NCI-H1436 treated with DMSO at 0.1 percent for 48 hours (cell line): ENCODE data around the gene DDX31.

Experiments
- DNase-seq: peaks from one replicate; lab custom pipeline; 2025; lab: John Stamatoyannopoulos, UW

Gene DDX31

GRCh38 chr9:132673355-132673754 lies 3.6 kb upstream of the DDX31 start:
- DNase-seq: no peak

GRCh38 chr9:132672413-132672690 lies 2.6 kb upstream of the DDX31 start:
- no peak for DNase-seq

GRCh38 chr9:132671620-132672412 lies 2.0 kb upstream of the DDX31 start:
- DNase-seq: no peak

- DNase-seq: no peak
Measured at GRCh38 chr9:132670457-132671391, 941 bp upstream of the DDX31 start, which contains the start of gene GTF3C4. TSS of gene GTF3C4 (plus strand) at chr9:132670464. CDS start at chr9:132670599, 135 bp downstream.

DNA sequence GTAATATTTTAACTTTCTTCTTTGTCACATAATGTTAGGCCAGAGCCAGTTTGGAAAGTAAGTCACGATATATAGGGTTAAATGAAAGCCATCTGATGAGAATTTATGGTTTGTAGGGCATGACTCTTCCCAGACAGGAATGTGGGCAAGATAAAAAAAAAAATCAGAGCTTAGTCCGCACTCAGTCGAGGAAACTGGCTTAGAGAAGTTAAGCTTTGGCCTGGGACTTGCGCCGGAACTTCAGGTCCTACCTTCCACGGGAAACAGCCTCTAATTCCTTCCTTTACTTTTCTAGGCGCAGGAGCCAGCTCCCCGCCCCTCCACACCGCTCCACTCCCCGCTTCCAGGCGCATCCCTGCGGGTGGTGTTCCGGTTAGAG lies 475 bp downstream of the DDX31 start:
- no peak for DNase-seq

GRCh38 chr9:132663851-132664250 lies 5.9 kb downstream of the DDX31 start:
- no peak for DNase-seq

GRCh38 chr9:132663117-132663516 lies 6.7 kb downstream of the DDX31 start:
- DNase-seq: no peak

- no peak for DNase-seq
Measured at GRCh38 chr9:132662152-132662945, 7.4 kb downstream of the DDX31 start.

- DNase-seq: no peak
Measured at GRCh38 chr9:132656299-132656698, 13.5 kb downstream of the DDX31 start.

- no peak for DNase-seq
Measured at GRCh38 chr9:132651259-132651658, 18.5 kb downstream of the DDX31 start.

DNA sequence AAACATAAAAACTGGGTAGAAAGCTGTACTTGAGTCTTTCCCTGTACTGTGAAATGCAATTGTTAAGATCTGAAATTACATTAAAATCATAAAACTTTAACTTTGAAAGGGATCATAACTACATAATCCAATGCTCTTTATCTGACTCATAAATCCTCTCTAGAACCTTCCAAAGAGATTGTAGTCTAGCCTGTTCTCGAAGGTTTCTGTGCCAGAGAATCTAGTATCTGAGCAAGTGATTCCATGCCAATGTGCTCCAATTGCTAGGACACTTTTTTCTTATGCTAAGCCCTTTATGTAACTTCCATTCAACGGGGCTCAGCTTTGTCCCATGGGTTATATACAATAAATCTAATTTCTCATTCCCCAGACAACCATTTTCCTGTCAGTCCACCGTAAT lies 21.1 kb downstream of the DDX31 start:
- DNase-seq: no peak

DNA sequence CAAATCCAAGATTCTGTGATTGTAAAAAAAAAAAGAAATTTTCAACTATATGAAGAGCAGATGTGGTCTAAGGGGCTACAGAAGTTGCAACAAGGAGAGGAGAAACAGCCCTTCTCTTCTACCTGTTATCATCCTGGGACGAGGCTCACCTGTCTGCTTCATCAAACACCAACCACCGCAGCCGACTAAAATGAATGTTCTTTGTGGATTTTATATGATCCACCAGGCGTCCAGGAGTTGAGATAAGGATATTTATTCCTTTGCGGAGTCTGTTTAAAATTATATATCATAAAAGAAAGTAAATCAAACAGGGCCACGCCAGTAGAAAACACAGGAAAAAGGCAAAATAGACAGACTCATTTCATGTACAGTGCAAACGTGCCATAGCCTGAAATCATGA lies 21.5 kb downstream of the DDX31 start:
- no peak for DNase-seq

- no peak for DNase-seq
Measured at GRCh38 chr9:132647806-132648205, 22.0 kb downstream of the DDX31 start.

DNA sequence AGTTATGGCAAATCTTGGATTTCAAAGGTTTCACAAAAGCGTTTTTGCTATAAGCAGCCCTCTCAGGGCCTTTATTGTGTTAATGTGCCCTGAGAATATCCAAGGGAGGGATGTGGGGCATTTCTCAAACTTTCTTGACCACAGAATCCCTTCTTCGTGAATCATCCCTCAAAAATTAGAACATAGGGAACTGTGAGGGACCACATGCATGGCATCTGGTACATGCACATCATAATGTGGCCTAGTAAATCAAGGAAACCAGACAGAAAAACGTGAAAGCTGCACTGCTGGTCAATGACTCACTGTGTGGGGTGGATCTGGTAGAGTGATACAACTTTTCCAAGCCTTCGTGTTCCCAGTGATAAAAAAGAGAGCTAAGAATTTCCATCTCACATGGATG lies 22.4 kb downstream of the DDX31 start:
- no peak for DNase-seq

DNA sequence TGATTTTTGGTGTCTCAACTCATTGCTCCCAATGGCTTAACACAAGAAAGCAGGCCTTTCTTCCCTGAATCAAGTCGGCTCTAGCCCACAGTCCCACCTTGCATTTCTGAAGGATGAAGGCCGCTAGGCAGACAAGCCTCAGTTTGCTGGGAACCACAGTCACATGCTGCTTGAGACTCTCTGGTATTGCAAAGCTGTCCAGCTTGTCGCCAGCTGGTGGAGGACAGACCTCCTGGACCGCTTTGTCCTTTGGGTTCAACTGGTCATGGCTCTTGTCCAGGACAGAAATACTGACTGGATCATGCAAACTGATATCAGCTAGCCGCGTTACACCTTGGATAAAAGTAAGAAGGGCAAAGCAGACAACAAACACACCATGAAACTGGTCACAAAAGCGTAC lies 23.1 kb downstream of the DDX31 start:
- no peak for DNase-seq

GRCh38 chr9:132645711-132646110 lies 24.1 kb downstream of the DDX31 start:
- no peak for DNase-seq

- no peak for DNase-seq
Measured at GRCh38 chr9:132645306-132645705, 24.5 kb downstream of the DDX31 start.

GRCh38 chr9:132644251-132644650 lies 25.5 kb downstream of the DDX31 start:
- no peak for DNase-seq

GRCh38 chr9:132641216-132641615 lies 28.6 kb downstream of the DDX31 start:
- no peak for DNase-seq

- no peak for DNase-seq
Measured at GRCh38 chr9:132639322-132639721, 30.5 kb downstream of the DDX31 start.

- no peak for DNase-seq
Measured at GRCh38 chr9:132638240-132638639, 31.5 kb downstream of the DDX31 start.

GRCh38 chr9:132637801-132638200 lies 32.0 kb downstream of the DDX31 start:
- no peak for DNase-seq
